ENCODE data around the gene CDHR1.

Gene CDHR1

GRCh38 chr10:84197643-84198042, 3.3 kb downstream of the CDHR1 start:
- H3K4me3 ChIP-seq (ENCODE audit: control insufficient read depth, low read depth, low read length): no peak overlapping the region
- no peak for TF ChIP-seq CTCF (conservative IDR thresholded peaks at IDR 0.05; ENCODE audit: control insufficient read depth, insufficient read depth, low read depth, low read length)
- no peak for DNase-seq (ENCODE audit: low read depth)

GRCh38 chr10:84198206-84198915, 4.0 kb downstream of the CDHR1 start:
- no peak for TF ChIP-seq CTCF (conservative IDR thresholded peaks at IDR 0.05; ENCODE audit: control insufficient read depth, insufficient read depth, low read depth, low read length)
- DNase-seq (ENCODE audit: low read depth): no peak
- H3K4me3 ChIP-seq (ENCODE audit: control insufficient read depth, low read depth, low read length): no peak overlapping the region

- DNase-seq (ENCODE audit: low read depth): no peak
- no peak overlapping the region for H3K4me3 ChIP-seq (ENCODE audit: control insufficient read depth, low read depth, low read length)
- TF ChIP-seq CTCF (conservative IDR thresholded peaks at IDR 0.05; ENCODE audit: control insufficient read depth, insufficient read depth, low read depth, low read length): no peak
Measured at GRCh38 chr10:84200537-84201243, 6.4 kb downstream of the CDHR1 start.

GRCh38 chr10:84201244-84201606, 6.9 kb downstream of the CDHR1 start:
- no peak for TF ChIP-seq CTCF (conservative IDR thresholded peaks at IDR 0.05; ENCODE audit: control insufficient read depth, insufficient read depth, low read depth, low read length)
- DNase-seq (ENCODE audit: low read depth): no peak
- H3K4me3 ChIP-seq (ENCODE audit: control insufficient read depth, low read depth, low read length): no peak overlapping the region

GRCh38 chr10:84201682-84202081, 7.3 kb downstream of the CDHR1 start:
- no peak for TF ChIP-seq CTCF (conservative IDR thresholded peaks at IDR 0.05; ENCODE audit: control insufficient read depth, insufficient read depth, low read depth, low read length)
- H3K4me3 ChIP-seq (ENCODE audit: control insufficient read depth, low read depth, low read length): no peak overlapping the region
- no peak for DNase-seq (ENCODE audit: low read depth)

GRCh38 chr10:84202349-84202748, 8.0 kb downstream of the CDHR1 start:
- DNase-seq (ENCODE audit: low read depth): no peak
- H3K4me3 ChIP-seq (ENCODE audit: control insufficient read depth, low read depth, low read length): no peak overlapping the region
- no peak for TF ChIP-seq CTCF (conservative IDR thresholded peaks at IDR 0.05; ENCODE audit: control insufficient read depth, insufficient read depth, low read depth, low read length)
